Forelimb muscle (tissue), 1 donor: ENCODE measurements around the gene SSR3. TPM values are rescaled to one million over a fixed set of nuclear protein-coding genes. Genes with fewer than 3 reads are reported as not detected.

Experiments
- DNase-seq: peaks from one replicate; pipeline ENCODE4 v3.0.0-alpha.2; 2013; ENCODE audit warnings: low read depth
- polyA plus RNA-seq: library from polyadenylated mRNA; unstranded; fragments of 120-200 nt; gene quantifications from one replicate; pipeline ENCODE4 v1.2.1, GENCODE V29; 2013; ENCODE audit not compliant: insufficient read length

The SSR3 gene
- polyA plus RNA-seq, 1 donor, result 91.0 TPM

- DNase-seq, result no peak
Measured at GRCh38 chr3:156491192-156491591, 63.7 kb downstream of the SSR3 start.

Other genes with a start within 250 kb of the SSR3 start
- gene TIPARP, start 119.5 kb upstream of the SSR3 start, polyA plus RNA-seq, result 8.6 TPM